ENCODE data around the gene GUCY2D.
"Not testable (repeated sequence)": the region's sequence is repeated elsewhere in the genome, so short reads cannot be mapped to it uniquely, and the experiment has no call there.

Gene GUCY2D

DNA sequence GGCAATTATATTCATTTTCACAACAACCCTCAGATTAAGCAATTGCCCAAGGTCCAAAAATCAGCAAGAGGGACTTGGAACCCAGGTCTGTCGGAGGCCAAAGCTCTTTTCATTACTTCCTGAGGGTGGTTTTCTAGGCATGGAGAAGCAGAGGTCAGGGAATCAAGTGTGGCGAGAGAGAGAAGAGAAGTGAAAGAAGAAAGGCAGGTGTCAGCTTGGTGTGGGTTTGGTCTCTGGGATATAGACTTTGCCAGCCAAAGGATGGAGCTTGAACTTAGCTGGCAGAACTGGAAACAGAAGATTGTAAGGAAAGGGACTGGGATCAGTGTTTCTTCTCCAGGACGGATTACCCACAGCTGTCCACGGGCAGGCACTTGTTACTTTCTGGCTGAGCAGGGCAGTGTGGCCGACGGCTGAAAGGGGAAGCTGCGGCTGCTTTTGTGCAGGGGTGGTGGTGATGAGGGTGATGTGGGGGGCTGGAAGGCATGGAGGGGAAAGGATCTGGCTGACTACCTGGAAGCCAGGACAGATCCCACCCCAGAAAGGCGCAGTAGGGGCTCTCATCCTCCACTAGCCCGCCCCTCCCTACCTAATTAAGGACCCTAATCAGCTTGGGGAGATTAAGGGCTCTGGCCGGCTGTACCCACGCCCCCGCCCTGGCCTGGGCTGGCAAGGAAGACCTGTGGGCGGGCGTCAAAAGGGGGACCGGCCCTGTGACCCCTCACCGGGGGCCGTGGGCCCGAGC lies at the start of gene GUCY2D:
TSS of gene GUCY2D (plus strand) at position 640 of the 745 bp plus-strand sequence. CDS start 433 bp downstream, outside the sequence.
- no peak for DNase-seq (ENCODE audit: low spot score)

GRCh38 chr17:7953266-7953665 lies 49.1 kb upstream of the GUCY2D start:
- DNase-seq (ENCODE audit: low spot score), result not testable (repeated sequence)

GRCh38 chr17:7955414-7956227 lies 46.8 kb upstream of the GUCY2D start:
- DNase-seq (ENCODE audit: low spot score), result no peak

DNA sequence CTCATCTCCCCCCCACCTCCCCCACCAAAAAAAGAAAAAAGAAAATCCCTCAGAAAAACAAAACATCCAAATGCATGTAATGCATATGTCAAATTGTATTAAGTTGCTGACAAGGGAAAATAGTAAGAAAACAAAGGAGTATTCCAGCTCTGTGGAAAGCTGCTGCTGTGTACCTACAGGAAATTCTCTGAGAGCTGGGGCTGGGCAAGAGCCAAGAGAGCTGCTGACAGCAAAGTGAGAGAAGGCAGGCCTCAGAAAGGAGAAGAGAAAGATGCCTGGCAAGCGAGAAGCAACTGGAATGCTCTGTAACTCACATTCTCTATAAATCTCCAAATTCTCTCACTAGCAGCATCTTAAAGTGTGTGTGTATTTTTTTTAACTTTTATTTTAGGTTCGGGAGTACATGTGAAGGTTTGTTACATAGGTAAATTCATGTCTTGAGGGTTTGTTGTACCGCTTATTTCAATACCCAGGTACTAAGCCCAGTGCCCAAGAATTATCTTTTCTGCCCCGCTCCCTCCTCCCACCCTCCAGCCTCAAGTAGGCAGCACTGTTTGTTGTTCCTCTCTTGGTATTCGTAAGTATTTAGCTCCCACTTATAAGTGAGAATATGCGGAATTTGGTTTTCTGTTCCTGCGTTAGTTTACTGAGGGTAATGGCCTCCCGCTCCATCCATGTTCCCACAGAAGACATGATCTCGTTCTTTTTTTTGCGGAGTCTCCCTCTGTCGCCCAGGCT lies 46.0 kb upstream of the GUCY2D start:
- no peak for DNase-seq (ENCODE audit: low spot score)

GRCh38 chr17:7959503-7960253 lies 42.7 kb upstream of the GUCY2D start:
- DNase-seq (ENCODE audit: low spot score), result no peak

DNA sequence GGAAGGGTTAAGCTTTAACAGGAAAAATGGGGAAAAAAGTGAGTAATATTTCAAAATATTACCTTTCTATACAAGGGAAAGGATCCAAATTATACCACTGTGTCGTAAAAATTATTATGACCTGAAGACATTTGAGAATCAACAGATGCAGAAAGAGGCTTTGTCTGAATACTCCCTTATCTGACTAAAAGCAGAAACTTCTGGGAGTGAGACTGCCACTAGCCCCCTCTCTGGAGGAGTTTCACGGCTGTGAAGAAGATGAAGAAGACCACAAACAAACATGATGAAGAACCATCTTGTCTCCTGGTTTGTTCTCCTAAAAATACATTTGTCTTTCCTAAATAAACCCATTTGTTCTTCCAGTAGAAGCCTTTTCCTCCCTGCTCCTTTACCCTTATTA lies 41.0 kb upstream of the GUCY2D start:
- no peak for DNase-seq (ENCODE audit: low spot score)

GRCh38 chr17:7967751-7968150 lies 34.7 kb upstream of the GUCY2D start:
- no peak for DNase-seq (ENCODE audit: low spot score)

GRCh38 chr17:7969433-7969832 lies 33.0 kb upstream of the GUCY2D start:
- DNase-seq (ENCODE audit: low spot score), result no peak

- DNase-seq (ENCODE audit: low spot score), result no peak
These were observed 30.8 kb upstream of the GUCY2D start for GRCh38 chr17:7971651-7972050.

DNA sequence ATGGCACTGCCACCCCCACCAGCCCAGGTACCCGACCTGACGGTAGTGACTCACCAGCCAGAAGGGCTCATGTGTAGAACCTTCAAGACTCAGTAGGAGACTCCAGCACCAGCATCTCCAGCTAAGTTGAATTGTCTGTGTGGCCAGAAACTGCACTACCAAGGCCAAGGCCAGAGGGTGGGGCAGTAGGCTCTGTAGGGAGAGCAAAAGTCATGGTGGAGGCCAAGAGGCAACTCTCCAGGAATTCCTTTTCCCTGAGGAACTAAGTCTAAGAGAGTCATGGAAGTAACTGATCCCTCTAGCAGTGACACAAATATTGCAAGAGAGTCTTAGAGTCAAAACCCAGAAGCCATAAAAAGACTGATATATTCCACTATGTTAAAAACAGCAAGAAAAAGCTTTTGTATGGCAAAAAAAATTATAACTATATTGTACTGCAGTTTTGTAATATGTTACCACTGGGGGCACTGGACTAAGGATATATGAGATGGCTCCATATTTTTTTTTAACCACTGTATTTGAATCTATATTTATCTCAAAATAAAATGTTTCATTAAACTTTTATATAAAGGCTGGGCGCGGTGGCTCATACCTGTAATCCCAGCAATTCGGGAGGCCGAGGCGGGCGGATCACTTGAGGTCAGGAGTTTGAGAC lies 30.2 kb upstream of the GUCY2D start:
- DNase-seq (ENCODE audit: low spot score), result no peak

- no peak for DNase-seq (ENCODE audit: low spot score)
These were observed 27.7 kb upstream of the GUCY2D start for GRCh38 chr17:7974638-7975131.

- no peak for DNase-seq (ENCODE audit: low spot score)
These were observed 25.4 kb upstream of the GUCY2D start for GRCh38 chr17:7977039-7977438.

GRCh38 chr17:7977805-7978204 lies 24.6 kb upstream of the GUCY2D start:
- no peak for DNase-seq (ENCODE audit: low spot score)

DNA sequence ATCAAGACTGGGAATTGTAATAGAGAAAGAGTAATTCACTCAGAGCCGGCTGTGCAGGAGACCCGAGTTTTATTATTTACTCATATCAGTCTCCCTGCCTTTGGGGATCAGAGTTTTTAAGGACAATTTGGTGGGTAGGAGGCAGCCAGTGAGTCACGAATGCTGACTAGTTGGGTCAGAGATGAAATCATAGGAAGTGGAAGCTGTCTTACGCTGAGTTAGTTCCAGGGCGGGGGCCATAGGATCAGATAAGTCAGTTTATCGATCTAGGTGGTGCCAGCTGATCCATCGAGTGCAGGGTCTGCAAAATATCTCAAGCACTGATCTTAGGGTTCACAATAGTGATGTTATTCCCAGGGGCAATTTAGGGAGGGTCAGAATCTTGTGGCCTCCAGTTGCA lies 20.2 kb upstream of the GUCY2D start:
- peak; percentile 22 for DNase-seq (ENCODE audit: low spot score)

DNA sequence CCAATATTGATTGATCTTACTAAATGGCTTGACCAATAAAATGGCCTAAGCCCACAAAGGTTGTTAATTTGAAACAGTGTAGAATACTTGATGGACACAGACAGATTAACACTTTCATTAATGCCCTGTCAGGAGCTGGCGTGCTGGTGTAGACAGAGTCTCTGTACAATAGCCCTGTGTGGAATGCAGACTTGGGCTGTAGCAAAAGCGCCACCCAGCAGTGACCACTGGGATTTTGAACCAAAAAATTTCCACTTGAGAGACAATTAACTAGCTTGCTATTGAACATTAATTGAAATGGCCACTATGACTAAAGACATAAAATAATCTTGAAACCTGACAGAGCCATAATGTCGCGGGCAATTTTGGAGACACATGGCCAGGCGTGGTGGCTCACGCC lies 19.7 kb upstream of the GUCY2D start:
- no peak for DNase-seq (ENCODE audit: low spot score)

DNA sequence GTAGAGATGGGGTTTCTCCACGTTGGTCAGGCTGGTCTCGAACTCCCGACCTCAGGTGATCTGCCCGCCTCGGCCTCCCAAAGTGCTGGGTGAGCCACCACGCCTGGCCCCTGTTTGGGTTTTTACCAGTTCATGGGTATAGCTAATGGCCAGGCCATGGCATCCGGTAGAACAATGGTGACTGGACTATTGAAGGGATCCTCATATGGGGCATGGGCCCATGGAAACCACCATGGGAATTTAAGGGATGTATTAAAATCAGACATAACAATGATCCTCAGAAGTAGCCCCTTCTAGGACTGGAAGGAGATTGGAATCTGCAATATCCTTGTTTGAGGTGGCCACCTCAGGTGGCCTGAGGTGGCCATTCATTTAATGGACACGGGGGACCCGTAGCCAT lies 17.5 kb upstream of the GUCY2D start:
- DNase-seq (ENCODE audit: low spot score), result no peak

- no peak for DNase-seq (ENCODE audit: low spot score)
These were observed 15.1 kb upstream of the GUCY2D start for GRCh38 chr17:7987112-7987893.

GRCh38 chr17:7988750-7989178 lies 13.7 kb upstream of the GUCY2D start:
- DNase-seq (ENCODE audit: low spot score), result peak; percentile 93

DNA sequence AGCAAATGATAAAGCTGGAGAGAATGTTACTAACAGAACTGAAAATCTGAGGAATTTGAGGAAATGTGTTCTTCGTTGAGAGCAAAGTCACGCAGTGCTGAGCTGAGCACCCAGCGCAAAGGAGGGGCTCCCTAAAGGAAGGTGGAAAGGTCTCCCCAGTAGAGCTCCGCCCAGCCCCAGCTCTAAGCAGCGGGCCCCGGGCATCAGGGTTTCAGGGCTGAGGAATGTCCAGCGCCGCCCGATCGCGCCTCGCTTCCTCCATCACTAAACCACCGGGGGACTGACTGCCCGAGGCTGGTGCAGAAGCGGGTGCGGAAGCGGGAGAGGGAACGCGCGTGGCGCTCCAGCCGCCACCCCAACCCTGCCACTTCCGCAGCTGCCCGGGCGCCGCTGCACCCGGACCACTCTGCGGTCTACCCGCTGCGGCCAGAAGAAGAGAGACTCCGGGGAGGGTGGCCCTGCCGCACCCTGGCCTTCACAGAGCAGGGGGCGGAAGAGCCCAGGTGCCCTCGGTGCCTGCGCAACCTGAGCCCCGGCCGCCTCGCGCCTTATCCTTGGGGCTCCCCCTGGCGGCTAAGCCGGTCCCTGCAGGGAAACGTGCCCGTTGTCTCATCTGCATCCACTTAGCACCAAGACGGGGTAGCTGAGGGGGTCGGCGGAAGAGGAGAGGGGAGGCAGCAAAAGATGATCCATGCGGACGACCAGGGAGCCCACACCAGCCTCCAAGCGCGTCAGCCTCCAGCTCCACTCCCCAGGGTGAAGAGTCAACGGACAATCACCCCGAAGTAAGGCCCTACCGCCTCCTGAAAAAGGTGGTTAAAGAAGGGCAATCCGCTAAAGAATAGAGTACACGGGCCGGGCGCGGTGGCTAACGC lies 12.4 kb upstream of the GUCY2D start:
- peak; percentile 94 for DNase-seq (ENCODE audit: low spot score)
